Keratinocyte (primary cell): ENCODE data around the gene GRB14. TPM values are rescaled to one million over a fixed set of nuclear protein-coding genes. Genes with fewer than 3 reads are reported as not detected.

Experiments
- DNase-seq: peaks from one replicate; pipeline ENCODE4 v3.0.0-alpha.2; 2011; ENCODE audit warnings: low read depth, missing footprints, low spot score
- FAIRE-seq: peaks from 2 replicates; lab custom pipeline; 2011; peaks lifted over from hg19 to GRCh38; lab: Jason Lieb, UNC
- H2AFZ ChIP-seq: 2 replicates; pipeline ENCODE4 v1.6.0; 2012; ENCODE audit warnings: low read length, control low read depth, inconsistent platforms; ENCODE audit not compliant: control insufficient read depth
- H3K27ac ChIP-seq: 2 replicates; pipeline ENCODE4 v1.5.1; 2011; ENCODE audit warnings: low read length; ENCODE audit not compliant: control insufficient read depth, insufficient read depth
- H3K27me3 ChIP-seq: 3 replicates; pipeline ENCODE4 v1.6.0; 2011; ENCODE audit warnings: low read length; ENCODE audit not compliant: control insufficient read depth, insufficient read depth; ENCODE audit errors: extremely low read depth
- H3K36me3 ChIP-seq, 2 experiments: 2 replicates in 1 of 2; 3 replicates in 1 of 2; pipeline ENCODE4 v1.5.1; 2011; ENCODE audit warnings: low read length in 2 of 2, mild to moderate bottlenecking in 1 of 2; ENCODE audit not compliant: control insufficient read depth in 2 of 2, insufficient read depth in 2 of 2; ENCODE audit errors: extremely low read depth in 1 of 2
- H3K4me1 ChIP-seq: 3 replicates; pipeline ENCODE4 v1.5.1; 2011; ENCODE audit warnings: low read length; ENCODE audit not compliant: control insufficient read depth, insufficient read depth; ENCODE audit errors: extremely low read depth
- H3K4me2 ChIP-seq: 3 replicates; pipeline ENCODE4 v1.6.0; 2011; ENCODE audit warnings: low read depth, low read length; ENCODE audit not compliant: control insufficient read depth, insufficient read depth; ENCODE audit errors: extremely low read depth
- H3K4me3 ChIP-seq, 3 experiments: fragments of 200-600 bp in 1 of 3; sonication (generic) in 1 of 3; 2 replicates in 2 of 3; 3 replicates in 1 of 3; pipeline ENCODE4 v1.5.1; 2011 to 2016; ENCODE audit warnings: low read length in 3 of 3, mild to moderate bottlenecking in 3 of 3, control low read depth in 2 of 3, inconsistent platforms in 1 of 3, low read depth in 1 of 3, mixed read lengths in 1 of 3, mixed run types in 1 of 3, moderate library complexity in 1 of 3; ENCODE audit not compliant: control insufficient read depth in 2 of 3, insufficient read depth in 2 of 3; ENCODE audit errors: extremely low read depth in 1 of 3
- H3K79me2 ChIP-seq: 2 replicates; pipeline ENCODE4 v1.6.0; 2012; ENCODE audit warnings: low read length; ENCODE audit not compliant: control insufficient read depth, insufficient read depth
- H3K9ac ChIP-seq: 3 replicates; pipeline ENCODE4 v1.6.0; 2011; ENCODE audit warnings: low read length; ENCODE audit not compliant: control insufficient read depth, insufficient read depth; ENCODE audit errors: extremely low read depth
- H3K9me1 ChIP-seq: 3 replicates; pipeline ENCODE4 v1.6.0; 2011; ENCODE audit warnings: low read length; ENCODE audit not compliant: control insufficient read depth, insufficient read depth; ENCODE audit errors: extremely low read depth
- H3K9me3 ChIP-seq: 2 replicates; pipeline ENCODE4 v1.5.1; 2012; ENCODE audit warnings: low read depth, low read length; ENCODE audit not compliant: control insufficient read depth
- H4K20me1 ChIP-seq: 3 replicates; pipeline ENCODE4 v1.6.0; 2011; ENCODE audit warnings: low read length; ENCODE audit not compliant: control insufficient read depth, insufficient read depth; ENCODE audit errors: extremely low read depth
- EZH2 ChIP-seq: IDR thresholded peaks from one replicate; pipeline ENCODE4 v1.6.1; 2012; ENCODE audit warnings: inconsistent platforms, mild to moderate bottlenecking, low read length, moderate library complexity
- dilution Hi-C: fragments of 300-500 bp; cut with MboI; formaldehyde crosslinking; loops from one replicate; pipeline ENCODE4 v1.7.0; 2020; ENCODE audit warnings: low sequenced_read_pairs; ENCODE audit not compliant: extremely low pct_ligation_motif_present
- polyA plus RNA-seq, 5 experiments: library from polyadenylated mRNA; depleted of rRNA in 3 of 5; stranded (reverse) in 3 of 5; stranded (forward) in 1 of 5; unstranded in 1 of 5; fragments of >200 nt; gene quantifications; 1 replicate in 1 of 5; 2 replicates in 3 of 5; 3 replicates in 1 of 5; pipeline versions ENCODE4 v1.2.1 to v1.2.3, GENCODE V29; 2011 to 2012; ENCODE audit warnings: missing spikeins in 2 of 5, low read depth in 1 of 5, low replicate concordance in 1 of 5
- TF ChIP-seq, protein P1 (sequence below), 3 experiments: IDR thresholded peaks in 1 of 3; conservative IDR thresholded peaks in 1 of 3; optimal IDR thresholded peaks in 1 of 3; 2 replicates in 2 of 3; 3 replicates in 1 of 3; pipeline versions ENCODE3 to v1.5.1; 2011; ENCODE audit warnings: low read length in 3 of 3, mild to moderate bottlenecking in 3 of 3, moderate library complexity in 2 of 3, control low read depth in 1 of 3, inconsistent platforms in 1 of 3; ENCODE audit not compliant: insufficient read depth in 2 of 3; ENCODE audit errors: extremely low read depth in 1 of 3

The GRB14 gene
- polyA plus RNA-seq, 1 donor (not counting 4 experiments of a cell fraction or from before 2014, with no cell fraction given), result 4.2 TPM

DNA sequence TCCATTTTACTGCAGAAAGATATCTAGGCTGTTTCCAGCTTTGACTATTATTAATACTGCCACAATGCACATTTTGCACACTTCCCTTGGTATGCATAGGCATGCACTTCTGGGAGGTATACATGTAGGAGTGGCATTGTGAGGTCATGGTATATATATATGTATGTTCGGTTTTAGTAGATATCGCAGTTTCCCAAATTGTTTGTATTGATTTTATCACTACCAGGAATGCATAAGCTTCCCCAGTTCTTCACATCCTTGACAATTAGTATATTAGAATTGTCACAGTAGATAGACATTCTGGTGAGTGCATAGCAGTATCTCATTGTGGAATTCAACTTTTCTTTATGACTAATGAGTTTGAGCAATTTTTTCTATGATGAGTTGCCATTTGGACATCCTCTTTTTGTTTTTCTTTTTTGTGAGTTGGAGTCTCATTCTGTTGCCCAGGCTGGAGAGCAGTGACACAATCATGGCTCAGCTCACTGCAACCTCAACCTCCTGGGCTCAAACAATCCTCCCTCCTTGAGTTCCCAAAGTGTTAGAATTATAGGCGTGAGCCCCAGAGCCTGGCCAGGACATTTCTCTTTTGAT is 4.2 kb upstream of the GRB14 start:
- no peak for TF ChIP-seq EZH2
- TF ChIP-seq, protein P1, sequence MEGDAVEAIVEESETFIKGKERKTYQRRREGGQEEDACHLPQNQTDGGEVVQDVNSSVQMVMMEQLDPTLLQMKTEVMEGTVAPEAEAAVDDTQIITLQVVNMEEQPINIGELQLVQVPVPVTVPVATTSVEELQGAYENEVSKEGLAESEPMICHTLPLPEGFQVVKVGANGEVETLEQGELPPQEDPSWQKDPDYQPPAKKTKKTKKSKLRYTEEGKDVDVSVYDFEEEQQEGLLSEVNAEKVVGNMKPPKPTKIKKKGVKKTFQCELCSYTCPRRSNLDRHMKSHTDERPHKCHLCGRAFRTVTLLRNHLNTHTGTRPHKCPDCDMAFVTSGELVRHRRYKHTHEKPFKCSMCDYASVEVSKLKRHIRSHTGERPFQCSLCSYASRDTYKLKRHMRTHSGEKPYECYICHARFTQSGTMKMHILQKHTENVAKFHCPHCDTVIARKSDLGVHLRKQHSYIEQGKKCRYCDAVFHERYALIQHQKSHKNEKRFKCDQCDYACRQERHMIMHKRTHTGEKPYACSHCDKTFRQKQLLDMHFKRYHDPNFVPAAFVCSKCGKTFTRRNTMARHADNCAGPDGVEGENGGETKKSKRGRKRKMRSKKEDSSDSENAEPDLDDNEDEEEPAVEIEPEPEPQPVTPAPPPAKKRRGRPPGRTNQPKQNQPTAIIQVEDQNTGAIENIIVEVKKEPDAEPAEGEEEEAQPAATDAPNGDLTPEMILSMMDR (optimal IDR thresholded peaks at IDR 0.05 in 1 of 3, IDR thresholded peaks at IDR 0.05 in 1 of 3, conservative IDR thresholded peaks at IDR 0.05 in 1 of 3; ENCODE audit: extremely low read depth in 1 of 3, insufficient read depth in 2 of 3, low read length in 3 of 3), result no peak
- Histone ChIP-seq H3K27ac (no peak overlapping the region), H3K4me1 (peaks cover 10% of the 10 kb centered on the region), H3K27me3 (no peaks in the 10 kb centered on the region), H3K79me2 (no peaks in the 10 kb centered on the region), H3K4me2 (no peak overlapping the region), H3K9me1 (no peaks in the 10 kb centered on the region), H3K4me3 (no peak overlapping the region), H4K20me1 (no peaks in the 10 kb centered on the region), H3K9ac (no peak overlapping the region), H2AFZ (no peak overlapping the region), H3K9me3 (no peaks in the 10 kb centered on the region), H3K36me3 (no peaks in the 10 kb centered on the region)
- no peak for FAIRE-seq
- DNase-seq, result no peak
- dilution Hi-C loops, result no loop called here

GRCh38 chr2:164624316-164624715 is 3.0 kb upstream of the GRB14 start:
- no peaks in the 10 kb centered on the region for H3K79me2 ChIP-seq
- peaks cover 11% of the 10 kb centered on the region for H3K4me1 ChIP-seq
- TF ChIP-seq, protein P1 (optimal IDR thresholded peaks at IDR 0.05 in 1 of 3, IDR thresholded peaks at IDR 0.05 in 1 of 3, conservative IDR thresholded peaks at IDR 0.05 in 1 of 3; ENCODE audit: extremely low read depth in 1 of 3, insufficient read depth in 2 of 3, low read length in 3 of 3), result no peak
- no peak for TF ChIP-seq EZH2
- H3K4me3 ChIP-seq, result no peak overlapping the region
- no peaks in the 10 kb centered on the region for H3K36me3 ChIP-seq
- H4K20me1 ChIP-seq, result no peaks in the 10 kb centered on the region
- no peaks in the 10 kb centered on the region for H3K9me3 ChIP-seq
- H3K9ac ChIP-seq, result no peak overlapping the region
- FAIRE-seq, result no peak
- dilution Hi-C loops, result no loop called here
- no peak overlapping the region for H3K4me2 ChIP-seq
- H2AFZ ChIP-seq, result no peak overlapping the region
- H3K27ac ChIP-seq, result no peak overlapping the region
- no peaks in the 10 kb centered on the region for H3K27me3 ChIP-seq
- DNase-seq, result no peak
- no peaks in the 10 kb centered on the region for H3K9me1 ChIP-seq
